Endothelial cell of umbilical vein (primary cell): ENCODE results near the gene LRRC46. TPM values are rescaled to one million over a fixed set of nuclear protein-coding genes. Genes with fewer than 3 reads are reported as not detected.

Source experiments
- BruUV-seq: library from RNA; stranded (reverse); fragments of 400-500 nt; replicated peaks from 2 replicates; lab custom pipeline; 2021; lab: Mats Ljungman, UMichigan
- CTCF ChIA-PET: fragments of 300-600, 350-600 bp; sonication (Branson Sonifier 250); formaldehyde crosslinking; loops from one replicate; lab custom pipeline; 2021; ENCODE audit warnings: antibody characterized with exemption, inconsistent platforms; lab: Charles Lee
- POLR2A ChIA-PET: fragments of 300-600, 350-600 bp; sonication (Branson Sonifier 250); formaldehyde crosslinking; loops from one replicate; lab custom pipeline; 2021; ENCODE audit warnings: antibody characterized with exemption, inconsistent platforms; lab: Charles Lee
- DNase-seq: peaks from one replicate; pipeline ENCODE4 v3.0.0-alpha.2; 2011; ENCODE audit warnings: low read depth, low spot score
- FAIRE-seq: peaks from 2 replicates; lab custom pipeline; 2011; peaks lifted over from hg19 to GRCh38; lab: Jason Lieb, UNC
- H2AFZ ChIP-seq: 2 replicates; pipeline ENCODE4 v1.6.0; 2012; ENCODE audit warnings: low read depth, low read length, control low read depth, inconsistent platforms
- H3K27ac ChIP-seq: 2 replicates; pipeline ENCODE4 v1.5.1; 2011; ENCODE audit warnings: low read depth, mild to moderate bottlenecking, control low read depth, low read length, moderate library complexity; ENCODE audit not compliant: insufficient read depth
- H3K27me3 ChIP-seq, 2 experiments: 2 replicates each; pipeline versions ENCODE4 v1.6.0 to v1.6.1; 2011; ENCODE audit warnings: low read length in 2 of 2, mixed read lengths in 1 of 2; ENCODE audit not compliant: control insufficient read depth in 2 of 2, insufficient read depth in 2 of 2
- H3K36me3 ChIP-seq, 2 experiments: 2 replicates in 1 of 2; 3 replicates in 1 of 2; pipeline ENCODE4 v1.5.1; 2011; ENCODE audit warnings: low read length in 2 of 2, mild to moderate bottlenecking in 1 of 2, moderate library complexity in 1 of 2; ENCODE audit not compliant: control insufficient read depth in 2 of 2, insufficient read depth in 2 of 2; ENCODE audit errors: extremely low read depth in 1 of 2
- H3K4me1 ChIP-seq: 3 replicates; pipeline ENCODE4 v1.5.1; 2011; ENCODE audit warnings: mild to moderate bottlenecking, low read length; ENCODE audit not compliant: control insufficient read depth, insufficient read depth; ENCODE audit errors: extremely low read depth
- H3K4me2 ChIP-seq: 2 replicates; pipeline ENCODE4 v1.6.1; 2011; ENCODE audit warnings: low read length, control low read depth, mixed read lengths; ENCODE audit not compliant: insufficient read depth
- H3K4me3 ChIP-seq, 3 experiments: fragments of 200-600 bp in 1 of 3; sonication (generic), shearing (Covaris generic) in 1 of 3; replicated peaks in 1 of 3; 2 replicates each; pipeline ENCODE4 v1.5.1; 2011 to 2016; ENCODE audit warnings: control low read depth in 3 of 3, low read length in 3 of 3, mild to moderate bottlenecking in 2 of 3, inconsistent platforms in 1 of 3, low read depth in 1 of 3, moderate library complexity in 1 of 3; ENCODE audit not compliant: insufficient read depth in 1 of 3
- H3K79me2 ChIP-seq: 2 replicates; pipeline ENCODE4 v1.6.0; 2012; ENCODE audit warnings: low read length, inconsistent platforms; ENCODE audit not compliant: control insufficient read depth, insufficient read depth
- H3K9ac ChIP-seq: replicated peaks from 2 replicates; pipeline ENCODE3; 2011; ENCODE audit warnings: low read length, control low read depth; ENCODE audit not compliant: insufficient read depth; ENCODE audit errors: extremely low read depth
- H3K9me1 ChIP-seq: replicated peaks from 3 replicates; pipeline ENCODE4 v1.6.0; 2011; ENCODE audit warnings: mild to moderate bottlenecking, low read length; ENCODE audit not compliant: control insufficient read depth, insufficient read depth; ENCODE audit errors: extremely low read depth
- H3K9me3 ChIP-seq: replicated peaks from 2 replicates; pipeline ENCODE4 v1.5.1; 2012; ENCODE audit warnings: low read length, inconsistent platforms; ENCODE audit not compliant: control insufficient read depth, insufficient read depth
- H4K20me1 ChIP-seq: replicated peaks from 2 replicates; pipeline ENCODE3; 2011; ENCODE audit warnings: mild to moderate bottlenecking, low read length; ENCODE audit not compliant: control insufficient read depth, insufficient read depth; ENCODE audit errors: extremely low read depth
- EZH2 ChIP-seq: IDR thresholded peaks from 2 replicates; pipeline ENCODE4 v1.6.1; 2012; ENCODE audit warnings: borderline replicate concordance, low read depth, mild to moderate bottlenecking, moderate library complexity, low read length, inconsistent platforms; ENCODE audit not compliant: severe bottlenecking
- FOS ChIP-seq: IDR thresholded peaks from 2 replicates; pipeline ENCODE4 v1.6.1; 2011; ENCODE audit warnings: mild to moderate bottlenecking, low read length, moderate library complexity, borderline replicate concordance; ENCODE audit not compliant: insufficient read depth
- GATA2 ChIP-seq: IDR thresholded peaks from 2 replicates; pipeline ENCODE4 v1.7.0; 2011; ENCODE audit warnings: low read depth, mild to moderate bottlenecking, moderate library complexity, mixed read lengths, low read length; ENCODE audit not compliant: insufficient read length, insufficient read depth
- JUN ChIP-seq: IDR thresholded peaks from 2 replicates; pipeline ENCODE4 v1.6.1; 2011; ENCODE audit warnings: borderline replicate concordance, low read depth; ENCODE audit not compliant: insufficient read length, insufficient read depth
- MAX ChIP-seq: IDR thresholded peaks from 2 replicates; pipeline ENCODE4 v1.6.1; 2011; ENCODE audit not compliant: insufficient read depth, insufficient read length
- MYC ChIP-seq: IDR thresholded peaks from one replicate; pipeline ENCODE4 v1.6.1; 2011; ENCODE audit warnings: mild to moderate bottlenecking, low read depth, low read length
- POLR2A ChIP-seq: IDR thresholded peaks from 2 replicates; pipeline ENCODE4 v1.6.1; 2012; ENCODE audit warnings: low read depth, mild to moderate bottlenecking, control low read depth, low read length
- POLR2AphosphoS5 ChIP-seq: IDR thresholded peaks from 2 replicates; pipeline ENCODE4 v1.6.1; 2012; ENCODE audit warnings: low read depth, mild to moderate bottlenecking, control low read depth, low read length, moderate library complexity; ENCODE audit not compliant: insufficient read depth
- dilution Hi-C: fragments of 300-500 bp; cut with MboI; formaldehyde crosslinking; loops from one replicate; pipeline ENCODE4 v1.15.0; 2019; ENCODE audit warnings: low sequenced_read_pairs; ENCODE audit not compliant: extremely low pct_ligation_motif_present
- intact Hi-C: fragments of 100-400 bp; cut with micrococcal nuclease; formaldehyde crosslinking; loops from one replicate; pipeline ENCODE4 v1.10.0; 2022
- polyA plus RNA-seq, 4 experiments: library from polyadenylated mRNA; depleted of rRNA in 3 of 4; stranded (reverse) in 3 of 4; unstranded in 1 of 4; fragments of >200 nt; gene quantifications; 2 replicates each; pipeline versions ENCODE4 v1.2.1 to v1.2.3, GENCODE V29; 2011 to 2012; ENCODE audit warnings: missing spikeins in 1 of 4
- total RNA-seq: library from RNA; stranded (reverse); gene quantifications from 2 replicates; pipeline ENCODE4 v1.2.3, GENCODE V29; 2021
- TF ChIP-seq, protein P1 (sequence below), 2 donors: IDR thresholded peaks; 1 replicate in 1 of 2; 2 replicates in 1 of 2; pipeline ENCODE4 v1.5.1; 2011; ENCODE audit warnings: low read length in 2 of 2, mild to moderate bottlenecking in 2 of 2, moderate library complexity in 2 of 2, control low read depth in 1 of 2, inconsistent platforms in 1 of 2, low read depth in 1 of 2; ENCODE audit not compliant: insufficient read depth in 1 of 2; ENCODE audit errors: extremely low read depth in 1 of 2

The LRRC46 gene
- total and polyA plus RNA-seq, 2 donors (not counting 3 experiments of a cell fraction or from before 2014, with no cell fraction given), result 0.36 to 0.42 TPM

- dilution Hi-C loops, result no loop called here
Measured at GRCh38 chr17:47791025-47791424, 40.4 kb upstream of the LRRC46 start.

More at GRCh38 chr17:47791025-47791424, 40.4 kb upstream of the LRRC46 start:
- Histone ChIP-seq H4K20me1 (no peaks in the 10 kb centered on the region), H3K9me3 (no peaks in the 10 kb centered on the region), H3K27ac (no peak overlapping the region), H2AFZ (no peak overlapping the region), H3K9ac (no peak overlapping the region), H3K4me2 (no peak overlapping the region), H3K4me1 (peaks cover 5% of the 10 kb centered on the region), H3K36me3 (no peaks in the 10 kb centered on the region), H3K79me2 (no peaks in the 10 kb centered on the region), H3K9me1 (no peaks in the 10 kb centered on the region), H3K4me3 (no peak overlapping the region), H3K27me3 (peaks cover 26 to 61% of the 10 kb centered on the region in 2 experiments)
- POLR2A ChIA-PET, result no interaction called here
- DNase-seq (no peak), FAIRE-seq (no peak)
- intact Hi-C loops, result no loop called here
- CTCF ChIA-PET, result no interaction called here
- no TSS peak for BruUV-seq
- TF ChIP-seq POLR2AphosphoS5 (no peak), POLR2A (no peak), JUN (no peak), EZH2 (no peak), FOS (no peak), MAX (no peak), MYC (no peak), GATA2 (no peak)
- TF ChIP-seq, protein P1, sequence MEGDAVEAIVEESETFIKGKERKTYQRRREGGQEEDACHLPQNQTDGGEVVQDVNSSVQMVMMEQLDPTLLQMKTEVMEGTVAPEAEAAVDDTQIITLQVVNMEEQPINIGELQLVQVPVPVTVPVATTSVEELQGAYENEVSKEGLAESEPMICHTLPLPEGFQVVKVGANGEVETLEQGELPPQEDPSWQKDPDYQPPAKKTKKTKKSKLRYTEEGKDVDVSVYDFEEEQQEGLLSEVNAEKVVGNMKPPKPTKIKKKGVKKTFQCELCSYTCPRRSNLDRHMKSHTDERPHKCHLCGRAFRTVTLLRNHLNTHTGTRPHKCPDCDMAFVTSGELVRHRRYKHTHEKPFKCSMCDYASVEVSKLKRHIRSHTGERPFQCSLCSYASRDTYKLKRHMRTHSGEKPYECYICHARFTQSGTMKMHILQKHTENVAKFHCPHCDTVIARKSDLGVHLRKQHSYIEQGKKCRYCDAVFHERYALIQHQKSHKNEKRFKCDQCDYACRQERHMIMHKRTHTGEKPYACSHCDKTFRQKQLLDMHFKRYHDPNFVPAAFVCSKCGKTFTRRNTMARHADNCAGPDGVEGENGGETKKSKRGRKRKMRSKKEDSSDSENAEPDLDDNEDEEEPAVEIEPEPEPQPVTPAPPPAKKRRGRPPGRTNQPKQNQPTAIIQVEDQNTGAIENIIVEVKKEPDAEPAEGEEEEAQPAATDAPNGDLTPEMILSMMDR (IDR thresholded peaks at IDR 0.05; ENCODE audit: extremely low read depth in 1 of 2, insufficient read depth in 1 of 2, low read depth in 1 of 2, low read length in 2 of 2), result no peak
